Measurements from ENCODE around the gene ABCA13. TPM values are rescaled to one million over a fixed set of nuclear protein-coding genes. Genes with fewer than 3 reads are reported as not detected.

Gene ABCA13
- total and polyA plus RNA-seq, 2 of the 4 experiments (the other 2 are of a cell fraction), result under 0.01 to 0.07 TPM

- no peak overlapping the region for H4K5ac ChIP-seq (ENCODE audit: low read depth, low read length)
- ChIA-PET POLR2A (ENCODE audit: unreplicated experiment) (no interaction called here), CTCF (no interaction called here)
- no peak overlapping the region; the same call in 1 of the 2 replicates for H3K4me2 ChIP-seq (ENCODE audit: low read depth, low read length)
- H3K9me3 ChIP-seq (ENCODE audit: control insufficient read depth, insufficient read depth, low read length), result peaks cover 2% of the 10 kb centered on the region; the same call in 1 of the 2 replicates
- no peak overlapping the region for H3K27ac ChIP-seq (ENCODE audit: insufficient read depth, low read length)
- H2BK20ac ChIP-seq (ENCODE audit: low read depth, low read length), result no peak overlapping the region
- H3K36me3 ChIP-seq (ENCODE audit: control insufficient read depth, insufficient read depth, low read length), result no peaks in the 10 kb centered on the region
- no peak overlapping the region for H3K14ac ChIP-seq (replicated peaks; ENCODE audit: low read depth, low read length)
- no peak overlapping the region for H3K23ac ChIP-seq (ENCODE audit: low read depth, low read length)
- no peaks in the 10 kb centered on the region for H3K4me1 ChIP-seq (ENCODE audit: control insufficient read depth, insufficient read depth, low read length)
- H2AFZ ChIP-seq (replicated peaks; ENCODE audit: low read length, poor library complexity), result no peak overlapping the region
- H3K79me1 ChIP-seq (ENCODE audit: low read depth in 1 of 2, low read length in 2 of 2), result no peaks in the 10 kb centered on the region
- H3K4ac ChIP-seq (ENCODE audit: low read depth, low read length), result no peak overlapping the region
- WGBS, 2 experiments (ENCODE audit: extremely low coverage in 2 of 2, insufficient read length in 1 of 2), result 20% methylated on average over 1 of the region's 1 CpG; no CpG with 5 or more reads in 1 of the 2 experiments
- no peak overlapping the region for H2BK120ac ChIP-seq (ENCODE audit: low read depth, low read length)
- dilution Hi-C loops (cut with HindIII; ENCODE audit: low sequenced_read_pairs, unreplicated experiment) (no loop called here), intact Hi-C loops (cut with micrococcal nuclease) (no loop called here), in situ Hi-C loops (cut with MboI; ENCODE audit: low sequenced_read_pairs) (no loop called here)
- no peaks in the 10 kb centered on the region for H4K20me1 ChIP-seq (ENCODE audit: insufficient read depth, low read length)
- no peak overlapping the region for H2AK9ac ChIP-seq (replicated peaks; ENCODE audit: low read depth, low read length, poor library complexity)
- H3K9me1 ChIP-seq (ENCODE audit: insufficient read depth, low read length), result no peaks in the 10 kb centered on the region
- TF ChIP-seq FOS (IDR thresholded peaks at IDR 0.05; ENCODE audit: low read depth, low read length) (no peak), POLR2A (IDR thresholded peaks at IDR 0.05; ENCODE audit: low read depth, low read length) (no peak), MAZ (IDR thresholded peaks at IDR 0.05; ENCODE audit: borderline replicate concordance, low read depth, low read length) (no peak), ELK1 (IDR thresholded peaks at IDR 0.05; ENCODE audit: borderline replicate concordance, low read depth, low read length) (no peak), NFE2L2 (IDR thresholded peaks at IDR 0.05; ENCODE audit: low read depth, low read length) (no peak), MXI1 (IDR thresholded peaks at IDR 0.05; ENCODE audit: borderline replicate concordance, low read depth, low read length) (no peak), BHLHE40 (IDR thresholded peaks at IDR 0.05; ENCODE audit: low read depth, low read length) (no peak), CHD1 (IDR thresholded peaks at IDR 0.05; ENCODE audit: low read depth, low read length) (no peak), MAFK (IDR thresholded peaks at IDR 0.05; ENCODE audit: low read depth, low read length) (no peak), RCOR1 (IDR thresholded peaks at IDR 0.05; ENCODE audit: insufficient replicate concordance, low read length) (no peak), USF2 (IDR thresholded peaks at IDR 0.05; ENCODE audit: low read depth, low read length) (no peak), CEBPB (IDR thresholded peaks at IDR 0.05; ENCODE audit: low read depth, low read length) (no peak), RAD21 (IDR thresholded peaks at IDR 0.05; ENCODE audit: low read length) (no peak), RFX5 (IDR thresholded peaks at IDR 0.05; ENCODE audit: low read depth, low read length) (no peak), SMC3 (IDR thresholded peaks at IDR 0.05; ENCODE audit: low read depth, low read length) (no peak)
- TF ChIP-seq, protein P1, sequence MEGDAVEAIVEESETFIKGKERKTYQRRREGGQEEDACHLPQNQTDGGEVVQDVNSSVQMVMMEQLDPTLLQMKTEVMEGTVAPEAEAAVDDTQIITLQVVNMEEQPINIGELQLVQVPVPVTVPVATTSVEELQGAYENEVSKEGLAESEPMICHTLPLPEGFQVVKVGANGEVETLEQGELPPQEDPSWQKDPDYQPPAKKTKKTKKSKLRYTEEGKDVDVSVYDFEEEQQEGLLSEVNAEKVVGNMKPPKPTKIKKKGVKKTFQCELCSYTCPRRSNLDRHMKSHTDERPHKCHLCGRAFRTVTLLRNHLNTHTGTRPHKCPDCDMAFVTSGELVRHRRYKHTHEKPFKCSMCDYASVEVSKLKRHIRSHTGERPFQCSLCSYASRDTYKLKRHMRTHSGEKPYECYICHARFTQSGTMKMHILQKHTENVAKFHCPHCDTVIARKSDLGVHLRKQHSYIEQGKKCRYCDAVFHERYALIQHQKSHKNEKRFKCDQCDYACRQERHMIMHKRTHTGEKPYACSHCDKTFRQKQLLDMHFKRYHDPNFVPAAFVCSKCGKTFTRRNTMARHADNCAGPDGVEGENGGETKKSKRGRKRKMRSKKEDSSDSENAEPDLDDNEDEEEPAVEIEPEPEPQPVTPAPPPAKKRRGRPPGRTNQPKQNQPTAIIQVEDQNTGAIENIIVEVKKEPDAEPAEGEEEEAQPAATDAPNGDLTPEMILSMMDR (conservative IDR thresholded peaks at IDR 0.05; ENCODE audit: low read depth, low read length), result no peak
- DNase-seq, result peak; percentile 34
- no peak overlapping the region for H2AK5ac ChIP-seq (ENCODE audit: low read depth, low read length)
- H4K8ac ChIP-seq (ENCODE audit: low read depth in 2 of 2, low read length in 2 of 2), result no peak overlapping the region
- no peak; the same call in 1 of the 2 replicates for ATAC-seq (ENCODE audit: low read depth)
- H2BK5ac ChIP-seq (ENCODE audit: low read depth, low read length, poor library complexity, severe bottlenecking), result no peak overlapping the region
- no peaks in the 10 kb centered on the region; the same call in 1 of the 2 replicates for H3K27me3 ChIP-seq (ENCODE audit: control insufficient read depth, insufficient read depth, low read length)
- H3K56ac ChIP-seq (ENCODE audit: extremely low read depth, insufficient read depth, low read length), result no peak overlapping the region
- no peak overlapping the region for H3K4me3 ChIP-seq (ENCODE audit: insufficient read depth, low read depth, low read length)
- H4K91ac ChIP-seq (ENCODE audit: insufficient read depth, low read depth, low read length), result no peak overlapping the region
- H3K9ac ChIP-seq (ENCODE audit: low read depth, low read length), result no peak overlapping the region
- H2BK15ac ChIP-seq (ENCODE audit: low read depth, low read length), result no peak overlapping the region
- no TSS peak for BruUV-seq (replicated peaks)
- no peak overlapping the region for H3K18ac ChIP-seq (ENCODE audit: low read depth, low read length)
Measured at GRCh38 chr7:48213226-48213625, 42.0 kb downstream of the ABCA13 start.
